ENCODE measurements around the gene ANKRD39.
A peak's percentile ranks its signal among the peaks of the same experiment; 100 is the strongest.

The ANKRD39 gene

DNA sequence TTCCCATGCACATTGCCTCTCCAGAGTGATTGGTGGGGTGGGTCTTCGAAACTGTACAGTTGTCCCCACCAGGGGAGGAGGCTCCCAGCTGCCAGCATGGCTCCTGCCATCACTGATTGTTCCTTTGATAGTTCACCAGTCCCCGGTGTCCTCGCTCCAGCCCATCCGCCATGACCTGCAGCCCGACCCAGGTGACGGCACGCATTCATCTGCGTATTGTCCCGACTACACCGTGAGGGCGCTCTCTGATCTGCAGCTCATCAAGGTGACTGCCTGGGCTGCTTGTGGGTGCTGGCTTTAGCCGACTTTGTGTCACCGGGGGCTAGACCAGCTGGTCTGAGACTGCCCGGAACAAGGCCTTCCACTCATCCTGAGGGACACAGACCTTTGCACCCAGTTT, 29.4 kb downstream of the ANKRD39 start:
- no peak for DNase-seq (ENCODE audit: low read depth in 2 of 2)

DNA sequence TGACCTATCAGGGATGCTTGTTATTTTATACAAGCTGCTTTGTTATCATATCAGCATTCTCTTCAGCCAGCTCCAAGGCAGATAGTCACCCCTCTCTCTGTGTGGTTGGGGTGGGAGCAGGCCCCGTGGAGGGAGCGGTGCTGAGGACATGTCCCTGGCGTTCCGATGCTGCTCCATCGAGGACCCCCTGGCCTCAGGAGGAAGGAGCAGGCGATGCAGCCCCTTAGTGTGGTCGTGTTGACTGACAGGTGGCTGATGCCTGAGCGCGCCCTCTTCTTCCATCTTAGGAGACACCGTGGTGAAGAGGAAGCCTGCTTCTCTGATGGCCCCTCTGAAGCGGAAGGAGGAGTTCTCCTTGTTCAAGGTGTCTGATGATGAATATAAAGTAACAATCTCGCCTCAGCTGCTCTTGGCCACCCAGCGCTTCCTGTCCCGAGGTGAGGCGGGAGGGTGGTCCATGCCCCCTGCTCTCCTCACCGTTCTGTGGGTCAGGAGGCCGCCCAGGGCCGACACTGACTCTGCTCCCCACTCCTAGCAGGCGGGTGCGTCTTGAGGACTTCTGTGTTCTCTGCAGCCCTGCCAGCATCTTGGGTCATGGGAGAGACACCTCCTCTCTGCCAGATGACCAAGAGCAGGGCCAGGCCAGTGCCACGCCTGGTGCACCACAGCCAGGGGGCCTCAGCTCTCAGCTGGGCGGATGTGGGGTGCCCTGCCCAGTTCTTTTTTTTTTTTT, 31.1 kb downstream of the ANKRD39 start:
- no peak for DNase-seq (ENCODE audit: low read depth in 2 of 2)

DNA sequence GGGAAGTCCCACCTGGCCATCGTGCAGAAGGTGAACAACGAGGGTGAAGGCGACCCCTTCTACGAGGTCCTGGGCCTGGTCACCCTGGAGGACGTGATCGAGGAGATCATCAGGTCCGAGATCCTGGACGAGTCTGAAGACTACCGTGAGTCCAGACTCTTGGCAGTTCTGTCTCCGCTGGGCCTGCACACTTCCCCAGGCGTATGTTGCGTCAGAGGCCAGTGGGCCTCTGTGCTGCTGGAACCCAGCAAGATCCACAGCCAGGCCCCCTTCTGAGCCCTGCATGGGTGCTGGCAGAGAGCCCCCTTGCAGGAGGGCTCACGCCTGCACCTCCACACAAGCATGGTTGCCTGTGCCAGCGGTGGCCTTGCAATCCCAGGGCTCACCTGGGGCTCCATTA, 32.8 kb downstream of the ANKRD39 start:
- DNase-seq (ENCODE audit: low read depth in 2 of 2): no peak

DNA sequence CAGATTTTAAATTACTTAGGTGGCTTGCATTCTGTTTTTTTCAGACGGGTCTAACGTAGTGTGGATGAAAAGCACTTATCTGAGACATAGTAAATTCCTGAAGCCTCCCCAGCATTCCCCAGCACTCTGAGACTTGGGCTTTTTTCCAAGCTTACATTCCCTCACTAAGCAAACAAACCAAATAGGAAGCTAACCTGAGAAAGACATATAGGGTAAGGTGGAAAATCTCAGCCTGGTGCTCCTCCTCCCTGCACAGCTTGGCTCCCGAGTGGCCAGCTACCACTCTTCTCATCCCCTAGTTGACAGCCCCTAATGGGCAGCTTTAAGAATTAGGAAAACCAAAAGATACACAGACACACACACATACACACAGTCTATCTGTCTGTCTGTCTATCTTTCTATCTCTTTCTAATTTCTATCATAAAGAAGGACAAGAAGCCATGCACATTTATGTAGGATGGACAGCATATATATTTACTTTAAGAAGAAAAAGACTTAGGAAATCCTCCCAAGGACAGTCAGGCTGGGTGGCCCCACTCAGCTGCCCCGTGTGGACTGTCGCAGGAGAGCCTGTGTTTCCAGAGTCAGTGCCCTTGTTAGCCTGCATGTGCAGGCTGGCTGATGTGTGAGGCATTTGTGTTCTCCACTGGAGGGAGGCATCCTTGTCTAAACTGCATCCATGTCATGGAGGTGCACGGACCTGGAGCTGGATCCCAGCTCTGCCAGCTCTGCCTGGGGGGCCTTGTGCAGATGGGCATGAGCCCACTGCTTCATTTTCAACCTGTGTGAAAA, 33.5 kb downstream of the ANKRD39 start:
- DNase-seq (ENCODE audit: low read depth in 2 of 2): peak in 1 of 2 experiments; percentile 13

DNA sequence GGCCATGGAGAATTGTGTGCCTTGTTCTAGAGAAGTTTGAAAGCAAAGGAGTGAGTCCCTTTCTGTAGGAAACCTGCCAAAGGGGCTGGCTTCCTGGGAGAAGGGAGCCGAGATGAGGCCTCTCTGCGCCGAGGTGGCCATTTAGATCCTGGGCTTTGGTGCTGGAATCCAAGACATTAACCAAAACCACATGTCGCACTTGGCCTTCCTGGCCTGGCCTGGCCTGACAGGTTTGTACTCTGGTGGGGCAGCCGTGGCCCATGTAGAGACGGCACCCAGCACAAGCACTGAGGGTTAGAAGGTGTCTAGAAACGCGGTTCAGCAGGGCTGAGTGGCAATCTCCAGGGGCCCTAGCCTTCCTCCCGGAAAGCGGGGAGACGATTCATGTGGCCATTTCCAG, 34.6 kb downstream of the ANKRD39 start:
- no peak for DNase-seq (ENCODE audit: low read depth in 2 of 2)

DNA sequence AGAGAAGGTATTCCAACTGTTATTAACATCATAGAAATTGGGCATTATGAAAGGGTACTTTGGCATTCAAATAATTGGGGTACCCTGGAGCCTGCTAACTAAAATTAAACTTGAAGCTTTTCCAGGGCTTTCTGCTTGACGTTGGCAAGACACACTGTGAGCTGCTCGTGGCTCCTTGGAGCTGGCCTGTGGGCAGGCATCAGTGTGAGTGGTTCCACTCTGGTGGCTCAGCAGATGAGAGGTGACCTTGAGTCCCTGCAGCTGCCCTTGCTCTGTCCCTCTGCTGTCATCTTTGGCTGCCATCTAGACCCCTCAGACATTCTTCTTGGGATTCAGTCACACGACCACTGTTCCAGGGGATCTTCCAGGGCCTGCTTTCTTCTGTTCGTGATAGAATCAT, 35.0 kb downstream of the ANKRD39 start:
- DNase-seq (ENCODE audit: low read depth in 2 of 2): no peak

DNA sequence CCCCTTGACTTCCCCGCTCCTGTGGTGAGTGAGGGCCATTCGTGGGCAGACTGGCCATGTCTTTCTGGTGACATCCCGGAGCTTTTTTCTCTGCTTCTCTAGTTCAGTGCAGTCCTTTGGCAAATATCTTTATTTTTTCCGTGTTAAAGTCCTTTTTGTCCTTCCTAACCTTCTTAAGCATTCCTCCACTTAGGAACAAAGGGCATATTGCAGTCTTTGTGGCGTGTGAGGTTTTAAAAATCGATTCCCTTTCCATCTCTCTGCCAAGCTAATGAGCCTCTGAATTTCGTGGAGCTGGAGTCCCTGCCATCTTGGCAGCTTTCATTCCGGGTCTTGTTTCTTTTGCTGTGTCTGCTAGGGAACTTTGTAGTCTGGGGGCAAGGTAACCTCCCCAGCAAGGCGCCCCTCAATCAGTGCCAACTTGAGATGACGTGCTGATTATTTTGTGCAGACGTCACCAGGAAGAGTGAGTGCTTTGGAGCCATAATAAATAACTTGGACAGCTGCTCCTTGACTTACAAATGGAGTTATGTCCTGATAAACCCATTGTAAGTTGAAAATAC, 36.6 kb downstream of the ANKRD39 start:
- DNase-seq (ENCODE audit: low read depth in 2 of 2): no peak

DNA sequence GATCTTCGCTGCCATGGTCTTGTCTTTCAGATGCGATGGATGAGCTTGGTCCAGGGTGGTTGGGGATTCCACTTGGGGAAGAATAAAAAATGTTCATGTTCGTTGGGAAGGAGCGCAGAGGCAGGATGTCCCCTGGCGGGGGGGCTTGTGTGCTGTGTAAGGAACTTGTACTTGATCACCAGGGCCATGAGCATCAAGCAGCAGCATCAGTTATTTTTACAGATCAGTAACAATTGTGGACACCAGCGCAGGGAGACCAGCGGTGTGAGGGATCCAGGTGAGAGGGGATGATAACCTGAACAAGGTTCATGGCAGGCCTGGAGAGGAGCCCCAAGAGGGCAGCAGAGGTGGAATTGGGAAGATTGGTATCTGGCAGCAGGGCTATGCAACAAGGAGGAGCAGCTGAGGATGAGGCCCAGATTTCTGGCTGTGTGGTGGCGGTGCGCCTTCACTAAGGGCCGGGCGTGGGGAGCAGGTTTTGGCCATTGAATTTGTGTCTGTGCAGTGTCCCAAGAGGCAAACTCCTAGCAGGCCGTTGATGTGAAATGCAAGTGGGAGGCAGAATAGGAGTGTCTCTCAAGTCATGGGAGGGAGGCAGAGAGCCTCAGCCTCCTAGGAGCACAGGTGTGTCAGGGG, 37.8 kb downstream of the ANKRD39 start:
- no peak for DNase-seq (ENCODE audit: low read depth in 2 of 2)

DNA sequence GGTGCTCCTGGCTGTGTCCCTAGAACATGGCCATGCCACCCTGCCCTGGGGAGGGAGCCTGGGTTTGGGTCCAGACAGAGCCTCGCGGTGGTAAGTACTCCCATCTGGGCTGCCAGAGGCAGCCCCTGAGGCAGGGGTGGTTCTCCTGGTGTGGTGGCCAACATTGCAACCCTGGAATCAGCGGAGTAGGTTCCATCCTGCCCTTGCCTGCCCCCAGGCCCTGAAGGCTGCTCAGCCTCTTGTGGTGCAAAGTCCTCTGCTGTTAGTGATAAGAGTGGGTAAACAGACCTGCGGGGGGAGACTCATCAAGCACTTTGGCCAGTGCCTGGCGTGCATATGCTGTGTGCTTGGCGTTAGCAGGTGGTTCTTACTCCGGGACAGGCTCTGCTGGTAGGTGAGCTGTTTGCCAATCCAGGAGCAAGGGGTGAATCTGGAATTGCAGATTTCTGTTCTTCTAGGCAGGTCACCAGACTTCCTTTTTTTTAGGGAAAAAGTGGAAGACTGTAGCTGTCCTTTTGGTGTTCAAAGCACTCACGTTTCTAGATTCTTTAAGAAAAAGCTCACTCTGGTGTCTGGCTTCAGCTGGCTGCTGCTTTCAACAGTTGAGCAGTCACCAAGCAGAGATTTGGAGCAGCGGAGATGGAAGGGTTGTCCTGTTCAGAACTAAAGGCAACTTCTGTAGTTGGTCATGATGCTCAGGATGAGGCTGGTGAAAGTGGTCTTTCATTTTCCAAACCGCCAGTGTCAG, 38.5 kb downstream of the ANKRD39 start:
- DNase-seq (ENCODE audit: low read depth in 2 of 2): no peak

DNA sequence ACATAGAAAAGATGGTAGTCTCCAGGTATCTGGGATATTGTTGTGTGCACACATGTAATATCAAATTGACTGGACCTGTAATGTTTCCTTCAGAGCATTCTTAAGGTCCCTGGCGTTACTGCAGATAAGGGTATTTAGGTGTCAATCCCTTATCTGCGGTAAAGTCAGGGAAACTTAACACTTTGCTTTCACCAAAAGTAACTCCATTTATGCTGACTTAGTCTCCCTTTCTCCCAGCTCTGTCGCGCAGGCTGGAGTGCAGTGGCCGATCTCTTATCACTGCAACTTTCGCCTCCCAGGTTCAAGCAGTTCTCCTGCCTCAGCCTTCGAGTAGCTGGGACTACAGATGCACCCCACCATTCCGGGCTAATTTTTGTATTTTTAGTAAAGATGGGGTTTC, 39.9 kb downstream of the ANKRD39 start:
- DNase-seq (ENCODE audit: low read depth in 2 of 2): no peak

DNA sequence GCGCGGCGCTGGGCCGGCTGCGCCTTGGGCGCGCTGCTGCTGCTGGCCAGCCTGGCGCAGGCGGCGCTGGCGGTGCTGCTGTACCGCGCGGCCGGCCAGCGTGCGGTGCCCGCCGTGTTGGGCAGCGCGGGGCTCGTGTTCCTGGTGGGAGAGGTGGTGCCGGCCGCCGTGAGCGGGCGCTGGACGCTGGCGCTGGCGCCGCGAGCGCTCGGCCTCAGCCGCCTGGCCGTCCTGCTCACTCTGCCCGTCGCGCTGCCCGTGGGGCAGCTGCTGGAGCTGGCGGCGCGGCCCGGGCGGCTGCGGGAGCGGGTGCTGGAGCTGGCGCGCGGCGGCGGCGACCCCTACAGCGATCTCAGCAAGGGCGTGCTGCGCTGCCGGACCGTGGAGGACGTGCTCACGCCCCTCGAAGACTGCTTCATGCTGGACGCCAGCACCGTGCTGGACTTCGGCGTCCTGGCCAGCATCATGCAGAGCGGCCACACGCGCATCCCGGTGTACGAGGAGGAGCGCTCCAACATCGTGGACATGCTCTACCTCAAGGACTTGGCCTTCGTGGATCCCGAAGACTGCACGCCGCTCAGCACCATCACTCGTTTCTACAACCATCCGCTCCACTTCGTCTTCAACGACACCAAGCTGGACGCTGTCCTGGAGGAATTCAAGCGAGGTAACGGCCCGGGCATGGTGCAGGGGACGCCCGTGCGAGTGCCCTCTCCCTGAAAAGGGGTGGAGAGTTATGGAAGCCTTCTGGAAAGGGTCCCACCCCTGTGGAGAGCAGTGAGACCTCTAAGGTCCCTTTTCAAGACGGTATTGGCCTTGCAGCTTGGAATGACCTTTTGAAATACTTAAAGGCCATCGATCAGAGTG, 40.7 kb downstream of the ANKRD39 start:
- no peak for DNase-seq (ENCODE audit: low read depth in 2 of 2)

DNA sequence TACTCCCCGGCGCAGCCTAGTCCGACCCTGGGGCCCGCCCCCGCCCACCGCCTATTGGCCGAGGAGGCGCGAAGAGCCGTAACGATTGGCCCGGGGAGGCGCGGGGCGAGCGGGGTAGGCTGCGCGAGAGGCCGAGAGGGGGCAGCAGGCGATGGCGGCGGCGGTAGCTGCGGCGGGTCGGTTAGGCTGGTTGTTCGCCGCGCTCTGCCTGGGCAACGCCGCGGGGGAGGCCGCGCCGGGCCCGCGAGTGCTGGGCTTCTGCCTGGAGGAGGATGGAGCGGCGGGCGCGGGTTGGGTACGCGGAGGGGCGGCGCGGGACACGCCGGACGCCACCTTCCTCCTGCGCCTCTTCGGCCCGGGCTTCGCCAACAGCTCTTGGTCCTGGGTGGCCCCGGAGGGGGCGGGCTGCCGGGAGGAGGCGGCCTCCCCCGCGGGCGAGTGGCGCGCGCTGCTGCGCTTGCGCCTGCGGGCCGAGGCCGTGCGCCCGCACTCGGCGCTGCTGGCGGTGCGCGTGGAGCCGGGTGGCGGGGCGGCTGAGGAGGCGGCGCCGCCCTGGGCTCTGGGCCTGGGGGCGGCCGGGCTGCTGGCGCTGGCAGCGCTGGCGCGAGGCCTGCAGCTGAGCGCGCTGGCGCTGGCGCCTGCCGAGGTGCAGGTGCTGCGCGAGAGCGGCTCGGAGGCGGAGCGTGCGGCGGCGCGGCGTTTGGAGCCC, 41.5 kb downstream of the ANKRD39 start, which contains the start of gene CNNM3:
TSS of gene CNNM3 (plus strand) at position 142 of the 709 bp plus-strand sequence. CDS start at position 152, 10 bp downstream.
- DNase-seq (ENCODE audit: low read depth in 2 of 2): peak; percentile 77 to 81

DNA sequence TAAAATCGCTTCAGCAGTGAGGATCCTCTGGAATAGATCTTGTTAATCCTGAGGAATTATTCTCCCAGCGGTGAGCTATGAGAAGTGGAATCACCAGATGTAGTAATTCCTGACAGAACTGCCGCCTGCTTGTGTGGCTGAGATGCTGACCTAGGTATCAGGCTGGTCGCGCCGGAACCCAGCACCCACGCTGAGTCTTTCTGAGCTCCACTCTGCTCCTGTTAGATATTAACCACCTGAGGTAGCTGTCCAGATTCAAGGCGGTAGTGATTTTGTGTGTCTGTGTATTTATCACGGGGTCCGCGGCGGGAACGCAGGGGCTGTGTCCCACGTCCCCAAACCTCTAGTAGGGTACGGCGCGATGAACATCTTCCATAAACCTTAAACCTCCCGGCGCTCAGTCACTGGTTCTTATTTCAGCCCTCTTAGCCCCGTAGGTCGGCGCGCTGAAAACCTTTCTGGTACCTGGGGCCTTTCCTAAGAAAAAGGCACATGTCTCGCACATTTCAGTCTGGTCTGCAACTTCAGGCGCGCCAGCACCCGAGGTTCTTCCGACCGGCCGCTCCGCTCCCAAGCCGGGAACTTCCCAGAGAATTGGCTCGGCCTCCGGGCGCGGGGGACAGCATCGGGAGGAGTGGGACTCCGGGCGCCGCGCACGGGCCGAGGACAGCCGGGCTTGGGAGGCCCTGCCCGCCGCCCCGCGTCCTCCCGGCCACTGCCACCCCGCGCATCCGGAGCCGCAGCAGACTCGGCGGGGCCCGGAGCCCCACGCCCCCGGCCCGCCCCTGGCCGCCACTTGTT, 42.3 kb downstream of the ANKRD39 start:
- DNase-seq (ENCODE audit: low read depth in 2 of 2): peak; percentile 11 to 13

DNA sequence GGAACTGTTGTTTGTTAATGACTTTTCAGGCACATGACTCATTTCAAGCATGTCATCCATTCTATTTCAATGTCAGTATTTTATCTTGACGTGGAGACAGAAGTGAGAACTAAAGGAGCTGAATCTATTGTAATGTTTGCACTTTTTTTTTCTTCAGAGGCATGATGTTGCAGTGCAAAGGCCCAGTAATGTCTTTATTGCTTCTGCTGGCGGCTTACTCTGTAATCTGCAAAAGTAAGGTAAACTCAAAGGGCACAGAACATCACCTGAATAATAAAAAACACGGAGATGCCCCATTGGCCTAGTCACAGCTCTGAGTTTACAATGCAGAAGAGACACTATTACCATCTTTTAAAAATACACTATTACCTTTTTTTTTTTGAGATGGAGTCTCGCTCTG, 44.2 kb downstream of the ANKRD39 start:
- DNase-seq (ENCODE audit: low read depth in 2 of 2): no peak

DNA sequence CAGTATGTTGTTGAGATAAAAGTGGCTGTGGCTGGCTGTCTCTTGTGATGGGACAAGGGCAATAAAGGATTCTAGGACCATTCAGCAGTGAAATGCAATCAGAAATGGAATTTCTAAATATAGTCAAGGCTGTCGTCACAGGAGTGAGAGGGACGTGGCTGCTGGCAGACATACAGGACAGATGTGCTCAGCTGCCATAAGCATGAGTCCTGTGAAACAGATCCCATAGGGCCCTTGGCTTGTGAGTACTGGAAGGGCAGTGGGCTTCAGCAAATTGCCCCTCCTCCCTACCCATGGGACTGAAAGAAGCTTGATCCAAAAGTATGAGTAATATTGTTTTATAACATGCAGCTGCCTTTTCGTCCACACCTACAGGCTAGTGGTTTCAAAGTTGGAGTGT, 45.9 kb downstream of the ANKRD39 start:
- DNase-seq (ENCODE audit: low read depth in 2 of 2): peak; percentile 35 to 54

DNA sequence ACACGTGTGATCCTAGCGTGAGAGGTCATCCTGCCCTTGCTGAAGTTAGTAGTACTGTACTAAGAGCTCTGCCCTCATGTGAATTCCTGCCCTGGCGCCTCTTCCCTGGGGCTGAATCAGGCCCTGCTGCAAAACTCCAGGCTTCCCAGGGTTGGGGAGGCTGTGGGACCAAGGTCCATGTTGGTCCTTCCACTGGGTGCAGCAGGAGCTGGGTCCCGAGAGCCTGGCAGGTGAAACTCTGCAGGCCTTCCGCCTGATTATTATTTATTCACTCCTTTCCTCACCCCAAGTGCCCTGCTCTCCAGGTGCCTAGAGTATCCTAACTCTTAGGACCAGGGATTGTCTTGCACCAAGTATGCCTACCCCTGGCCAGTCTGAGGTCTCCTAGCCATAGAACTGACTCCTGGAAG, 47.0 kb downstream of the ANKRD39 start:
- no peak for DNase-seq (ENCODE audit: low read depth in 2 of 2)

DNA sequence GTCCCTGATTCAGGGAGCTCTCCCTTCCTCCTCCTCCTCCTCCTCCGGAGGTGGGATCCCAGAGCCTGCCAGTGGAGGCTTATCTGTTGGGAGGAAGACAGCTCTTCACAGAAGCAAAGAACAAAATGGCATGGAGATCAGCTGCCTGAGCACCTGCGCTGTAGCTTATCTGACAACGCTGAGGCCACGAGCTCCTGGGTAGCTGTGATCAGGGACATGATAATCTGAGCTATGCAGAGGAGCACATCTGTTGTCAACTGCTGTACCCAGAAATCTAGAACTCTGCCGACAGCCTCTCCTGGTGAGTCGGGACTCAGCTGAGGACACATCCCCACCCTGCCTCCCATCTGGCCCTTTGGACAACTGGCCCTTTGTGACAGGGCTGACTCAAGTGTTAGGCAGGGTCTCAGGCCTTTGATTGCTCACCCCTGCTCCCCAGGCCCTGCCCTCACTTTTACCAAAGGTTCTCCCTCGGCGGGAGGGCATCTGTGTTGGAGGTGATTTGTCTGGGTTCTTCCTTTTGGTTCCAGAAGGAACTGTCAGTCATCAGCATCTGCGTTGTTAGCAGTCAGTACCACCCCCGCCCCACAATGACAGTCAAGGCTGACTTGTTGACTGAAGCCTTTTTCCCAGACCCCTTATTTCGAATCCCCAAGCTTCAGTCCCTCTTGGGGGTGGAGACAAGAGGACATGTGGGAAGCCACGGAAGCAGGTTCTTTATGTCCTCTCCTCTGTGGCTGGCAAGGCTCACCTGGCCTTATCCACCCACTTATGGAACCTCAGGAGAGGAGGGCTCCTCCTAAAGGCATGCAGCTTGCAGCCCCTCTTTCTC, 47.6 kb downstream of the ANKRD39 start:
- no peak for DNase-seq (ENCODE audit: low read depth in 2 of 2)

DNA sequence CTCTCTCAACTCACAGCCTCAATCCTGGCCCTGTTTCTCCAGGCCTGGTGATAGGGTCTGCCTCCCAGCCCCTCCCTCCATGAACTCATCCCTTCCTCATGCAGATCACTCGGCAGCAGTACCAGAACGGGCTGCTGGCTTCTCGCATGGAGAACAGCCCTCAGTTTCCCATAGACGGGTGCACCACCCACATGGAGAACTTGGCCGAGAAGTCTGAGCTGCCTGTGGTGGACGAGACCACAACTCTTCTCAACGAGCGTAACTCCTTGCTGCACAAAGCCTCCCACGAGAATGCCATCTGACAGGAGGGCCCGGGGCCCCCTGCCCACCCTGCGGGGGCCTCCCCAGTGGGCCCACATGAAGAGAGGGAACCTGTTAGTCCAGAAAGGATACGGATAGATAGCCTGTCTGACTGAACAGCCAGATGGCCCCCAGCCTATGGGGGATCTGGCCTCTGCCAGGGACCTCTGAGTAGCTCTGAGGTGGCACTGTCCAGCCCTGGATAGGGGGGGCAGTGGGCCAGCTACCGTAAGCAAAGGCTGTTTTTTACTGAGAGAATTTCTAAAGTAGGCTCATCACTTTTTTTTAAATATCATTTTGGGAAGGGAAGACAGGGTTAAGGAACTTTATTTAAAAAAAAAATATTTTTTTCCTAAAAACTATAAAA, 48.5 kb downstream of the ANKRD39 start:
- DNase-seq (ENCODE audit: low read depth in 2 of 2): no peak

Measured in fibroblast of skin of left quadriceps (primary cell).